ENCODE measurements around the gene JAZF1.
"Not testable (repeated sequence)": the region's sequence is repeated elsewhere in the genome, so short reads cannot be mapped to it uniquely, and the experiment has no call there.

Gene JAZF1

GRCh38 chr7:28041508-28042314 lies 138.9 kb downstream of the JAZF1 start:
- DNase-seq (ENCODE audit: low spot score) = peak; percentile 5

DNA sequence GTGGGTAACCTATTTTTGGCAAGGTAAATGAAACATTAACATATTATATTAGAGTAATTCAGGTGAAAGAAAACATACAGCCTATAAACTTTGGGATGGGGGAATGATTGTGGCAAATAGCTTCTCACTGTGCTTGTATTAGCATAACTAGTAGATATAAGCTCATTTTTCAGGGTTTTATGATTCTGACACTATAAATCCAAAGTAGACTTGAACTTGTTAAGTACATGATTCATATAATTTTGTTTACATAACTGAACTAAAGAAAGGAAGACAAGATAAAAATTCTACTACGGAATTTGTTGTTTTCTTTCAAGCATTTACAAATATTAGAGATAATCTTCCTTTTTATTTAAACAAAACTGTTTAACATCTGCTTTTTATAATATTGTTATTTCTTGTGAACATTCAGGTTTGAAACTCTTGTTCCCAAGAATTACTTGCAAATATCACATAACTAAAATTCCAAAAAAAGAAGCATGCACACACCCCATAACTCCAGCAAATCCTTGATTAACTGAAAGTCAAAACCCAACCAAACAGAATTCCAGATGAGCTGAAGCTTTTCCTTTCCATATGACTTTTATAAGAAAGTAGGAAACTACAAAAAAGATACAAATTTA lies 142.3 kb downstream of the JAZF1 start:
- DNase-seq (ENCODE audit: low spot score) = no peak

GRCh38 chr7:28037220-28038010 lies 143.2 kb downstream of the JAZF1 start:
- DNase-seq (ENCODE audit: low spot score) = peak; percentile 98

DNA sequence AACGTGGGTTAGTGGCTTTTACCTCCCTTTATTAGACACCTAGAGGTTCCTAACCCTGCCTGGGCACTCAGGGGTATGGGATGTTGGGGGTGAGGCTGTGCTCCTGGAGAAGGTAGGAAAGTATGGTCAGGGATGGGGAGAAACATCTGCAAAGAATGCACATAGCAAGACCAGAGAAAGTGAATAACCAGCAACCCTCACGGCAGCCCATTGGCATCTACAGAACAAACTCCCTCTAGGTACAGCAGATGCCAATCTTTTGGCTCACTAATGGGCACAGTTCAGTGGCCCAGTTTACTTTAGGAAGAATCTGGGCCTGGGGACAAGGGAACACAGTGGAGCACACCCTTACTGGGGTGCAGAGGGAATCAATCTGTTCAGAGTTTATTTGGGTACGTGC lies 143.9 kb downstream of the JAZF1 start:
- DNase-seq (ENCODE audit: low spot score) = no peak

GRCh38 chr7:28033386-28033785 lies 147.2 kb downstream of the JAZF1 start:
- no peak for DNase-seq (ENCODE audit: low spot score)

DNA sequence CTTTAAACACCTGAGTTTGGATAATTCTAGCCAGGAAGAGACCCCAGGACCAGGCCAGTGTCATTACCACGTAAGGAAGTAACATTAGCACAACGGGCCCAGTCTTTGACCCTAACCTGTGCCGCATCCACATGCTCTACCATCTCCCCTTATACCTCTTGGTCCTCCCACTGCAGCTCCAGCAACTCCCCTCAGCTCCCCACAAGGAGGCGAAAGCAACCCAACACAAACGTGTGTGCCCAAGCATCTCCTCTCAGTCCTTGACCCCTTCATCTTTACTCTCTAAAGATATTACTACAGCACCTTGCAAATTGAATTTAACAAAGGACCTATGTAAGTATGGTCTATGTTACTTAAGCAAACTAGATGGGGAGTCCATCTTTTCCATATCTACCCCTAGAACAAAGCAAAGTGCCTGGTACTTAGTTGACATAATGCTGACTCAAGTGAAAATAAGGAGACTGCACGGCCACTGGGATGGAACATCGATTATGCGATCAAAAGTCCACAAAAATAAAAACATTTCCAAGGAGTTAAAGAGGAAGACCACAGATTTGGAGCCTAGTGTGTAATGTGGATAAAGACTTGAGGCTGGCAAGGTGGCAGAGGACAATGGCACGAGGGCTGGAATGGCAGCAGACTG lies 147.7 kb downstream of the JAZF1 start:
- no peak for DNase-seq (ENCODE audit: low spot score)

- no peak for DNase-seq (ENCODE audit: low spot score)
Measured at GRCh38 chr7:28029051-28029450, 151.5 kb downstream of the JAZF1 start.

- DNase-seq (ENCODE audit: low spot score) = no peak
Measured at GRCh38 chr7:28028471-28028870, 152.1 kb downstream of the JAZF1 start.

DNA sequence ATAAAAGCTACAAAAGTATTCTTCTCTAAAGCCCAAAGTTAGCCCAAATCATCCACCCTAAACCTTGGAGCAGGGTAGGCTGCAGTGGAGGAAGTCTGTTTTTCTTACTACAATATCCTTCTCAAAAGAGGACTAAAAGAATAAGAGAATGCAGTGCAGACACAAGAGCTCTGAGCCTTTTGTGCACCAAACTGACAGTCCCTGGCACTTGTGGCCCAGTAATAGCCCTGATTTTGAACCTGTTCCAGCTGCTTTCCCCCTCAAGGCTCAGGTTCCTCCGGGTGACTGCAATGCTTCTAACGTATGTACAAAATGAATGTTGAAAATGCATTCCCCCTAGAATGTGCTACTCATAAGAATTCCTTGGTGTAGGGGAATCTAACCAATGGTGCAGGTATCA lies 154.4 kb downstream of the JAZF1 start:
- no peak for DNase-seq (ENCODE audit: low spot score)

- no peak for DNase-seq (ENCODE audit: low spot score)
Measured at GRCh38 chr7:28024786-28025334, 155.7 kb downstream of the JAZF1 start.

DNA sequence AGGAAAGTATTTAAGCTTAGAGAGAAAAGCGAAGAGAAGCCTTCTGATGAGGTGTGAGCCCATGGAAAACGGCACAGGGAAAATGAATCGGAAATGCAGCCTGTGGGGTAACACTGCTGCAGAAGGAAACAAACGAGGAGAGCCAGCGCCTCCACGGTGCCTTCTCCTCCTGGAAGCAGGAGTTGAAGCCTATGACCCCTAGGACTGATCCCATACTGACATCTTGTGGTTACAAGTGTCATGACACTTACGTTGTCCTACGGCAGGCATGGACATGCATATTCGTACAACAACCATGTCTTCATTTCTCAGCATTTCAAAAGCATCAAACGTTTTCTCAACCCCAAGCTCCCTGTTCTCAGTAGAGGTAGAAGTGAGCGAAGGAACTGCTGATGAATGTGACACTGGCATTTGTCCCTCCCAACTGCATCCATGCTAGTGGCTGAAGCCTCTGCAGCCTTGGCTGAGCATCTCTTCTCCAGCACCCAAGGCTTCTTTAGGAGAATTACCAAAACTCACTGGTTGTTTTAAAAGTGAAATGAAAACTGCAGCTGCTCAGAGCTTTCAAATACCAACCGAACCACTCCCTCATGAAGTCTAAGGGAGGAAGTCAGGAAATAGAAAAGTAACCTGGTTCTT lies 160.2 kb downstream of the JAZF1 start:
- DNase-seq (ENCODE audit: low spot score) = peak; percentile 82

DNA sequence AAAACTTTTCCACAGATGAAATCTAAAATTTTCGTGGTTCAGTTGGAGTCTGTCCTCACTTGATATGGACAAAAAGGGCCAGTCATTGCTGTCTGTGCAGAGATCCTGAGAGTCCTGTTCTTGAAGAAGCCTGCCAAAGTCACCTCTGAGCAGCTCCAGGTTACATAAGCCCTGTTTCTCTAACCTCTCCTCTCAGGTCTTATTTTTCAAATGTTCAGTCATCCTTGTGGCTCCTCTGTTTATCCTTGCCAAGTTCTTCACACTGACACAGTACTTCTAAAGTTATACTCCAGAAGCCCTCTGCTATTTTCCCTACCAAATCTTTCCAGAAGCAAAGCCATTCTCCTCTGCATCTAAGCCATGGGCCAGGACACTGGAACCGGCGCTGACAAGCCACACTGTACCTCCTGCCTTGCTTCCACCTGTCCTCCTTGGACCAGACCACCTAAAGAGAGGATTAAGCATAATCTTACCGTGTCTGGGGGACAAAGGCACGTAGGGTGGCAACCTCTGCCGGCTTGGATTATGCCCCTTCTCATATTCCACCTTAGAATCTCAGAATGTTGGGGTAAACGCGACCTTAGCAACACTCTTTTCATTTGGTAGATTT lies 161.6 kb downstream of the JAZF1 start:
- DNase-seq (ENCODE audit: low spot score) = no peak

- no peak for DNase-seq (ENCODE audit: low spot score)
Measured at GRCh38 chr7:28018446-28018845, 162.1 kb downstream of the JAZF1 start.

- no peak for DNase-seq (ENCODE audit: low spot score)
Measured at GRCh38 chr7:28018020-28018419, 162.6 kb downstream of the JAZF1 start.

- no peak for DNase-seq (ENCODE audit: low spot score)
Measured at GRCh38 chr7:28017372-28017771, 163.2 kb downstream of the JAZF1 start.

DNA sequence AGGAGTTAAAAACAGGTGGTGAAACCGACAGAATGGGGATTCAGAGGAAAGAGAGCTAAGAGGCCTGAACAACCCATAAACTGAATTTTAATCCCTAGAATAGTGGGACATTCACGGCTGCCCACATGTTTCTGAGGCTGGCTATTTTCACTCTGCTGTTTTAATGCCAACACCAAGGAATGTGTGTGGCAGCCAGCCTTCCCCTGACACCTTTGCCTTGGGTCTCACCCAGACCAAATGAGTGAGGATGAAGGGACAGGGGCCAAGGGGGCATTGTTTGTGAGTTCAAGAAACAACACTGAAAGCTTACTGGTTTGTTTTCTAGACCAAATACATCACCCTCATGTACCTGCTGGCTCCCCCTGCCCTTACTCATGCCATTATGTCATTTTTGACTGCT lies 164.3 kb downstream of the JAZF1 start:
- DNase-seq (ENCODE audit: low spot score) = no peak

GRCh38 chr7:28015169-28015568 lies 165.4 kb downstream of the JAZF1 start:
- no peak for DNase-seq (ENCODE audit: low spot score)

DNA sequence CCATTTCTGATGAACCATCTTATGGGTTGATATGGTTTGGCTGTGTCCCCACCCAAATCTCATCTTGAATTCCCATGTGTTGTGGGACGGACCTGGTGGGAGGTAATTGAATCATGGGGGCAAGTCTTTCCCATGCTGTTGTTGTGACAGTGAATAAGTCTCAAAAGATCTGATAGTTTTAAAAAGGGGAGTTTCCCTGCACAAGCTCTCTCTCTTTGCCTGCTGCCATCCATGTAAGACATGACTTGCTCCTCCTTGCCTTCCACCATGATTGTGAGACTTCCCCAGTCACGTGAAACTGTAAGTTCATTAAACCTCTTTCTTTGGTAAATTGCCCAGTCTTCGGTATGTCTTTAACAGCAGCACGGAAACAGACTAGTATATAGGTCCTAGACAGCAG lies 166.3 kb downstream of the JAZF1 start:
- DNase-seq (ENCODE audit: low spot score) = not testable (repeated sequence)

DNA sequence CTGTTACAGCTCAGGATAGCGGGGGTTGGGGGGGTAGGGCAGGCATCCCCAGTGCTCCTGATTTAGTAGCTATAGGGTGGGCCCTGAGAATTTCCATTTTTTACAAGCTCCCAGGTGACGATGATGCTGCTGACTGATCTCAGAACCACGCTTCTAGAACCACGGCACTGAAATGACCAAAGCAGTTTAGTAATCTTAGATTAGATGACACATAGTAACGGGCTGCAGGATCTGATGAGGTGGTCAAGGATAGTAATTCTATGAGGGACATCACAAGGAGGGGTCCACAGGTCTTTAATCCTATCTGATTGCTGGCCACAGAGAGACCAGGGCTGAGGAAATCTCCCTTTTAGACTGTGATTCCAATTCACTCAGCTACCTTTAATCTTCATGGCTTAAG lies 167.2 kb downstream of the JAZF1 start:
- no peak for DNase-seq (ENCODE audit: low spot score)

- DNase-seq (ENCODE audit: low spot score) = no peak
Measured at GRCh38 chr7:28013019-28013418, 167.6 kb downstream of the JAZF1 start.

GRCh38 chr7:28008911-28009310 lies 171.7 kb downstream of the JAZF1 start:
- no peak for DNase-seq (ENCODE audit: low spot score)

All from RKO (cell line).